ENCODE data around the gene SMCO4. TPM values are rescaled to one million over a fixed set of nuclear protein-coding genes. Genes with fewer than 3 reads are reported as not detected.
"Not testable (repeated sequence)": the region's sequence is repeated elsewhere in the genome, so short reads cannot be mapped to it uniquely, and the experiment has no call there.

The SMCO4 gene
- polyA plus RNA-seq, 3 donors = 20.7 to 34.1 (median 23.2) TPM

GRCh38 chr11:93535578-93535977, 7.6 kb downstream of the SMCO4 start:
- H3K27ac ChIP-seq (ENCODE audit: low read depth, low read length) = not testable (repeated sequence)
- WGBS, 3 donors = 70 to 76% (median 74%) methylated on average over 2 of the region's 2 CpGs

DNA sequence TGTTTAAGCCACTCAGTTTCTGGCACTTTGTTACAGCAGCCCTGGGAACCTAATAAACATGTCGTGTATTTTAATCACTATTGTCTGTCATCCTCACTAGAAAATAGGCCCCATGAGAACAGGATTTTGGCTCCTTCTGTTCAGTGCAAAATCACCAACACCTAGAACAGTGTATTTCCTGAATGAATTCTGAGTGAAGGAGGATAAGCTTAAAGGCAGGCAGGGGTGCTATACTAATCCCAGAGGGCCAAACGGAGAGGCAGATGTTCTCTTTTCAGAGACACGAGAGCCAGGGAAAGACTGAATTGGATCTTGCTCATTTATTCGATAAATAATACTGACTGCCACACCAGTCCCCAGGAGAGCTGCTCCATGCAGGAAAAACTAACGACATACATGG, 10.4 kb downstream of the SMCO4 start:
- H3K27ac ChIP-seq (ENCODE audit: low read depth, low read length) = no peak overlapping the region
- 62 to 80% (median 78%) methylated on average over 5 of the region's 5 CpGs for WGBS, 3 donors

DNA sequence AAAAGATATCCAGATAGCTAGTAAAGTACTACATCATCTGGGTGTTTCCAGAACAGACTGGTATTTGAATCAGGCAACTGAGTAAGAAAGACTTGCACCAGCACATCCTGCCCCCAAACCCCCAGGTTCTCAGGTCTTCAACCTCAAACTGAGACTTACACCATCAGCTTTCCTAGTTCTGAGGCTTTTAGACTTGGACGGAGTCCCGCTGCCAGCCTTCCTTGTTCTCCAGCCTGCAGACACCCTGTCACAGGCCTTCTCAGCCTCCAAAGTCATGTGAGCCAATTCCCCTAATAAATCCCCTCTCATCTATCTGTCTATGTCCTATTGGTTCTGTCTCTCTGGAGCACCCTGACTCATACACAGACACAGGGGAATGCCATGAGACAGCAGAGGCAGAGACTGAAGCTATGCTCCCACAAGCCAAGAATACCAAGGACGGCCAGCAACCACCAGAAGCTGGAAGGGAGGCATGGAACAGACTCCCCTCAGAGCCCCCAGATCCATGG, 10.9 kb downstream of the SMCO4 start:
- 64 to 97% (median 65%) methylated on average over 3 of the region's 3 CpGs for WGBS, 3 donors

DNA sequence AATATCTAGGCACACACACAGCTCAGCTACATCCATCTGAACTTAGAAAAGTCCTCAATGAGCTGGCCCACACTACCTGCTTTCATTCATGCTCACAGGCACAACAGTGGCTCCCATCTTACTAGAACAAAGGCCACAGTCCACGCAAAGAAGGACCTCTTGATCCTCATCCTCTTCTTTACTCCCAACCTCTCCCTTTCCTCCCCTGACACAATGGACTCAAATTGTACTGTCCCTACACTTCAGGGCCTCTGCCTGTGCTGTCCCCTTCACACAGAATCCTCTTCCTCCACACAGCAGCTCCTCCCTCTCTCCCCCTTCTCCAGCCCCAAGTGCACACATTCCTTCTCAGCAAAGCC, 12.7 kb downstream of the SMCO4 start:
- no peak overlapping the region for H3K27ac ChIP-seq (ENCODE audit: low read depth, low read length)
- 75 to 89% (median 85%) methylated on average over 1 of the region's 1 CpG for WGBS, 3 donors

More for the DNA sequence above, 10.9 kb downstream of the SMCO4 start:
- H3K27ac ChIP-seq (ENCODE audit: low read depth, low read length) = no peak overlapping the region

- WGBS, 3 donors = 48 to 61% (median 49%) methylated on average over 9 of the region's 9 CpGs
- H3K27ac ChIP-seq (ENCODE audit: low read depth, low read length) = no peak overlapping the region
Measured at GRCh38 chr11:93529707-93530467, 13.3 kb downstream of the SMCO4 start.

DNA sequence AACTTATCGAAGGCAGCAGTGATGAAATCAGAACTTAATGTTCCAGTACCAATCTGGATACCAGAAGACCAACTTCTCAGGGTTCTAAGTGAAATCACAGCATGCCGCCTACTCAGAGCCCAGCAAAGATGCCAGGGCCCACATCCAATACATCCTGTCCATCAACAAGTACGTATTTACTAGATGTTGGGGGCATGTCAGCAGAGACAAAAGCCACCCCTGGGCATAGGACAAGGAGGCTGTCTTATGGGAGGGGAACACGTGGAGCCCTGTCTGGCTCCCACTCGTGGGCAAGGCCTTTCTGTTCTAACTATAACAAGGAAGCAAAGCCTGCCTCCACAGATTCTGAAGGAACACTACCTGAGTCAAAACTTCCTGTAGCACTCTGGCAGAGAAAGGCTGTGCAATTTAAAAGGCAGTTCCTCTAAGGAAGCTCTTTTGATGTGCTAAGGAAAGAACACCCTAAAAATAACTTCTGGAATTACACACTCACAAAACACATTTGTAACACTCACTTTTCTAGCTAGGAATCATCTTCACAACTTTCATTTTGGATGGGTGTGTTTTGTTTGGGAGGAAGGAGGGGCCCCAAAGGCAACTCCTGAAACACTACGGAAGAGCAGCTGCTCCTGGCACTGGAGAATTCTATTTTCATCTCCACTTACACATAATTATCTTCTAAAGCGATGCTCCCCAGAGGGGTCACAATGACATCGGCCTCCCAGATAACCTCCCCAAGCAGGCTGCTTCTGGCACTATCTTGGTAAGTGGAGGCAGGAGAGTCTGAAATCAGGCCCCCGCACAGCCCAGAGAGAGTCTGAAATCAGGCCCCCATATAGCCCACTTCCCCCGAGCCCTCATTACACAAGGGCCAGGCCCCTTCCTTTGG, 14.2 kb downstream of the SMCO4 start:
- H3K27ac ChIP-seq (ENCODE audit: low read depth, low read length) = no peak overlapping the region
- 39 to 76% (median 47%) methylated on average over 10 of the region's 10 CpGs for WGBS, 3 donors

DNA sequence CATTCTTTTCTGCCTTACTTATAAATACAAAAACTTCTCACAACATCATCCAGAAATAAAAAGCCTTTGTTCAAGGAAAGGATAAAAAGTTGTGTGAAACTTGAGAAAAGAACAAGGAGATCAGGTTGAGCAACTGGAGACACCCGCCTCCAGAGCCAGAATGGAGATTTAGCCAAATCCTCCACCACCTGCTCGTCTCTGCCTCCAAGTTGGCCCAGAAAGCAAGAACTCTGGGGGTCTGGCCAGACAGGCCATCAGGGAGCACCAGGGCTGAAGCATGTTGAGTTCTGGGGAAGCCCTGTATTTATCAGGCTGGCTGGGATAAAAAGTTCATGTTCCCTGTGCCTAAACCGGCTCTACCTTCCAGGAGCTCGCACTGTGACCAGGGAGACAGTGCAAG, 14.9 kb downstream of the SMCO4 start:
- WGBS, 3 donors = 66 to 72% (median 71%) methylated on average over 4 of the region's 4 CpGs

DNA sequence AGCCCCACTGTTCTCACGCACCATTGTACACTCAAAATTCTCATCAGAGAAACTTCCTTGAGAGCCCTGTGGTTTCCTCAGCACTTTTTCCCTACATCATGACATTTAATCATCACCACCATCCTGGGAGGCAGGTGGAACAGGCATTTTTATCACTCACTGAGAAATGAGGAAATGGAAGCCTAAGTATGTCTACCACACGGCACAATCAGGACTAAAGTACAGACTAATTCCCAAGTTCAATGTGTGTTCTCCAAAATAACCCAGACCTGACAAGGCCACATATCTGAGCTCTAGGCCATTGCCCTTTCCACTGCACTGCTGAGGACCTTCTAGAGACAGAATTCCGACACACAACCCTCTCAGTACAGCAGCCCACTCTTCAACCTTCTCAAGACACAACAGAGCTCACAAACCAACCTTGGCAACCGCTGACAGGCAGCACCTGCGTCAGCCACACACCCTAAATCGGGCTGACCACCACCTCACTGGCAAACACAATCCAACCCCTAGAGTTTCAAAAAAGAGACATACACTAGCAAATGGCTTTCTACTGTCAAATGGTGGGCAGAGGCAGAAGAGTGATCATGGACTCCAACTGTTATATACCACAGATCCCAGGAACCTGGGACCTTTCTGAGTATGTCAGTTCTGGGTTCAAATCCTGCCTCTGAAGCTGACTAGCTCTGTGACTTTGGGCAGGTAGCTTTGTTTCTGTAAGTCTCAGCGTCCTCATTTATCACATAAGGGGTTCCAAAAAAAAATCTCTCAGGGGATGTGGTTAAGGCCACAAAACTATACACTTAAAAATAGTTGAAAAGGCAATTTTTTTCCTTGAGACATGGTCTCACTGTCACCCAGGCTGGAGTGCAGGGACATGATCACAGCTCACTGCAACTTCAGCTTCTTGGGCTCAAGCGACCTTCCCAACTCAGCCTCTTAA, 16.3 kb downstream of the SMCO4 start:
- H3K27ac ChIP-seq (ENCODE audit: low read depth, low read length) = no peak overlapping the region
- 76 to 81% (median 78%) methylated on average over 8 of the region's 8 CpGs for WGBS, 3 donors

More for the DNA sequence above, 14.9 kb downstream of the SMCO4 start:
- no peak overlapping the region for H3K27ac ChIP-seq (ENCODE audit: low read depth, low read length)

- WGBS, 3 donors = 52 to 79% (median 62%) methylated on average over 3 of the region's 3 CpGs
Measured at GRCh38 chr11:93526346-93526633, 16.9 kb downstream of the SMCO4 start.

GRCh38 chr11:93525601-93526345, 17.4 kb downstream of the SMCO4 start:
- 40 to 70% (median 47%) methylated on average over 7 of the region's 7 CpGs for WGBS, 3 donors

More at GRCh38 chr11:93526346-93526633, 16.9 kb downstream of the SMCO4 start:
- H3K27ac ChIP-seq (ENCODE audit: low read depth, low read length) = no peak overlapping the region

GRCh38 chr11:93524858-93525257, 18.3 kb downstream of the SMCO4 start:
- no peak overlapping the region for H3K27ac ChIP-seq (ENCODE audit: low read depth, low read length)
- WGBS, 3 donors = 71 to 85% (median 83%) methylated on average over 2 of the region's 2 CpGs

More at GRCh38 chr11:93525601-93526345, 17.4 kb downstream of the SMCO4 start:
- H3K27ac ChIP-seq (ENCODE audit: low read depth, low read length) = no peak overlapping the region

DNA sequence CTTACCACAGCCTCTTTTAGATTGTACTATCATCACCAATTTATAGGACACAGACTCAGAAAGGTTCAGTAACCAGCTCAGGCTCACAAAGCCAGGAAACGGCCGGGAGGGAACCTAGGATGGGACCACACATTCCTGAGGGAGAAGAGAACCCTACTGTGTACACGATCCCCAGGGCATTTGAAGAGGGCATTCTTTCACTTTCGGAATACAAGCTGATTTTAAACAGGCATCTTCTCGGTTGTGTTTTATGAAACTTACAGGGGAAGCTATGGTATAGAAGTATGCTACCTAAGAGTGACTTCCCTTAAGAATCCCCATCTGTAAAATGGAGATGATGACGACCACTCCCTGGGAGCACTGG, 19.0 kb downstream of the SMCO4 start:
- WGBS, 3 donors = 56 to 83% (median 62%) methylated on average over 6 of the region's 6 CpGs
- no peak overlapping the region for H3K27ac ChIP-seq (ENCODE audit: low read depth, low read length)

DNA sequence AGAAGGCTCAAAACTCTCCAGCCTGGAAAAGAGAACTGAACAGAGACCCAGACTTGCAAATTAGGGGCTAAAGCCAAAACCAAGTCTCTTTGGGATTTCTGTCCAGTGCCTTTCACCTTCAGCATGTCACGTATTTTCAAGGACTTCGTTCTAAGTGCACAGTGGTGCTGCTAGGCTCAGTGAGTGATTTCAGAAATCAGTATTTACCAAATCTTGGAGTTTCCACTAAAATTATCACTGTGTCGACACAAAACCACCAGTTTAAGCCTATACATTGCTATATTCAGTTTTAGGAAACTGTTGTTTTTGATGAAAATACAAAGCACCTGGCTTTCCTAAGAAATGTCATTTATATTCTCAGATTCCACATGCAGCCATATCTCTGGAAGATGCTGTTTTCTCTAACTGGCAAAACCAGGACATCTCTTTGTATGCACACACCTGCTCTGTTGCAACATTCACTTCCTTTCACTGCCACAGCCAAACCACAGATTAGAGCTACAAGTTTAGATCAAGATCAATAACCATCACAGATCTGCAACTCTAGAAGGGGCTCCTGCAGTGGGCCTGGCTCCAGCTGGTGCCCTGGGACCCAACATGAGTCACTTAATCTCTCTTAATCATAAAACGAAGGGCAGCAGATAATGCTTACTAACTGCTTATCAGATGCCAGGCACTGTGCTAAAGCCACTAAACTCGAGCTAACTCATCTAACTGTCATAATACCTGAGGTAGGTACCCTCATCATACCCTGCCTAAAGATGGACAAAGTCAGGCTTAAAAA, 22.3 kb downstream of the SMCO4 start:
- H3K27ac ChIP-seq (ENCODE audit: low read depth, low read length) = no peak overlapping the region
- 58 to 70% (median 68%) methylated on average over 5 of the region's 5 CpGs for WGBS, 3 donors

- 80 to 86% (median 82%) methylated on average over 1 of the region's 1 CpG for WGBS, 3 donors
- H3K27ac ChIP-seq (ENCODE audit: low read depth, low read length) = no peak overlapping the region
Measured at GRCh38 chr11:93519179-93519578, 24.0 kb downstream of the SMCO4 start.

- no peak overlapping the region for H3K27ac ChIP-seq (ENCODE audit: low read depth, low read length)
- WGBS, 3 donors = 91 to 97% (median 93%) methylated on average over 3 of the region's 3 CpGs
Measured at GRCh38 chr11:93518081-93518480, 25.1 kb downstream of the SMCO4 start.

- H3K27ac ChIP-seq (ENCODE audit: low read depth, low read length) = no peak overlapping the region
- WGBS, 3 donors = 88 to 96% (median 89%) methylated on average over 4 of the region's 4 CpGs
Measured at GRCh38 chr11:93517611-93518010, 25.6 kb downstream of the SMCO4 start.

DNA sequence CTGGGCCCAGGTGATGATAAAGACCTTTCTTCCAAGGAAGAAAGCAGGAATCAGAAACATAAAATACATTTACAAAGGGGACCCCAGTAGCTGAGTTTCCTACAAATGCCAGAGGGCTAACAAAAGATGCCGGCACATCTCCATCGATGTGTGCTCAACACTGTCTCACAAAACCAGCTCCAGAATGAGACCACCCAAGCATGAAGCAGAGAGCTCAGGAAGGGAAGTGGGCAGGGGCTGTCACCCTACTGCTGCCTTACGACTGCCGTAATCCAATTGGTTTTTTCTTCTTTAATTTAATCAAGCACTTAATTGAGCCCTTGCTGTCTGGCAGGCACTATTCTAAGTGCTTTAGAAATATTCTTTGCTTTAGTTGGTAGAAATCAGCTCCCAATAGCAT, 26.1 kb downstream of the SMCO4 start:
- H3K27ac ChIP-seq (ENCODE audit: low read depth, low read length) = no peak overlapping the region
- WGBS, 3 donors = 93 to 96% (median 95%) methylated on average over 4 of the region's 4 CpGs
